GM18867 (cell line): ENCODE data around the gene GPR146.

Experiments used
- ATAC-seq: cut with Tn5 transposase; IDR thresholded peaks from one replicate; pipeline ENCODE4 v1.9.1; 2021; ENCODE audit warnings: mild to moderate bottlenecking, moderate library complexity; ENCODE audit not compliant: unreplicated experiment

The GPR146 gene

GRCh38 chr7:1056785-1057410, 12.6 kb downstream of the GPR146 start:
- no peak for ATAC-seq

- ATAC-seq: no peak
Measured at GRCh38 chr7:1057416-1058291, 13.3 kb downstream of the GPR146 start.

GRCh38 chr7:1058311-1058710, 14.0 kb downstream of the GPR146 start:
- no peak for ATAC-seq

- no peak for ATAC-seq
Measured at GRCh38 chr7:1058821-1059199, 14.5 kb downstream of the GPR146 start.

- no peak for ATAC-seq
Measured at GRCh38 chr7:1059200-1060091, 15.1 kb downstream of the GPR146 start.

GRCh38 chr7:1060315-1061072, 16.1 kb downstream of the GPR146 start:
- ATAC-seq: no peak

GRCh38 chr7:1061180-1061579, 16.8 kb downstream of the GPR146 start:
- ATAC-seq: no peak

GRCh38 chr7:1062296-1063294, 18.2 kb downstream of the GPR146 start:
- peak; percentile 80 for ATAC-seq

- ATAC-seq: no peak
Measured at GRCh38 chr7:1063361-1063760, 19.0 kb downstream of the GPR146 start.

- no peak for ATAC-seq
Measured at GRCh38 chr7:1064581-1064980, 20.2 kb downstream of the GPR146 start.

- ATAC-seq: no peak
Measured at GRCh38 chr7:1065263-1065584, 20.9 kb downstream of the GPR146 start.

- ATAC-seq: peak; percentile 49
Measured at GRCh38 chr7:1065585-1066241, 21.4 kb downstream of the GPR146 start.

- no peak for ATAC-seq
Measured at GRCh38 chr7:1066242-1066588, 21.9 kb downstream of the GPR146 start.

- ATAC-seq: no peak
Measured at GRCh38 chr7:1068013-1068412, 23.7 kb downstream of the GPR146 start.

- ATAC-seq: no peak
Measured at GRCh38 chr7:1068619-1069018, 24.3 kb downstream of the GPR146 start.

- ATAC-seq: no peak
Measured at GRCh38 chr7:1070544-1071011, 26.2 kb downstream of the GPR146 start.

- ATAC-seq: no peak
Measured at GRCh38 chr7:1071731-1072254, 27.4 kb downstream of the GPR146 start.

- no peak for ATAC-seq
Measured at GRCh38 chr7:1073142-1073977, 29.0 kb downstream of the GPR146 start.
